G401.6 (cell line): ENCODE measurements around the gene PNMA6F.
"Not testable (repeated sequence)": the region's sequence is repeated elsewhere in the genome, so short reads cannot be mapped to it uniquely, and the experiment has no call there.

Source experiments
- FAIRE-seq: peaks from 2 replicates; lab custom pipeline; 2012; peaks lifted over from hg19 to GRCh38; lab: Jason Lieb, UNC

PNMA6F gene

GRCh38 chrX:153302796-153303195 is 18.8 kb downstream of the PNMA6F start:
- no peak for FAIRE-seq

DNA sequence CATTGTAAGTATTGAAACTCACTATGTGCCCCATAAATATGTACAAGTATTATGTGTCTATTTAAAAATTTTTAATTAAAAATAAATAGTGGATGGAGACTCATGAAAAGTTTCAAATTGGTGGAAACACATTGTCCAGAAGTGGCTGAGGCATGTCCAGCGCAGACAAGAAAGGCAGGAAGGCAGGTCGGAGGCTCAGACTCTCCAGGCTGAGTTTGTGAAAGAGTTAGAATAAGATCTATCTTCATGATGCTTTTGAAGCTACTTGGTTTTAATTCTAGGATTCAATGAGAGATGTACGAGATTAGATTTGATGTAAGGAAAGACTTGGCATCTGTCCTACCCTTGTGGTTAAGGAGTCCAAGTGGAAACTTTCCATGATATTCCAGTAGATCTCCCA is 19.8 kb downstream of the PNMA6F start:
- no peak for FAIRE-seq

- no peak for FAIRE-seq
Measured at GRCh38 chrX:153299855-153300254, 21.7 kb downstream of the PNMA6F start.

GRCh38 chrX:153297376-153297775 is 24.2 kb downstream of the PNMA6F start:
- no peak for FAIRE-seq

DNA sequence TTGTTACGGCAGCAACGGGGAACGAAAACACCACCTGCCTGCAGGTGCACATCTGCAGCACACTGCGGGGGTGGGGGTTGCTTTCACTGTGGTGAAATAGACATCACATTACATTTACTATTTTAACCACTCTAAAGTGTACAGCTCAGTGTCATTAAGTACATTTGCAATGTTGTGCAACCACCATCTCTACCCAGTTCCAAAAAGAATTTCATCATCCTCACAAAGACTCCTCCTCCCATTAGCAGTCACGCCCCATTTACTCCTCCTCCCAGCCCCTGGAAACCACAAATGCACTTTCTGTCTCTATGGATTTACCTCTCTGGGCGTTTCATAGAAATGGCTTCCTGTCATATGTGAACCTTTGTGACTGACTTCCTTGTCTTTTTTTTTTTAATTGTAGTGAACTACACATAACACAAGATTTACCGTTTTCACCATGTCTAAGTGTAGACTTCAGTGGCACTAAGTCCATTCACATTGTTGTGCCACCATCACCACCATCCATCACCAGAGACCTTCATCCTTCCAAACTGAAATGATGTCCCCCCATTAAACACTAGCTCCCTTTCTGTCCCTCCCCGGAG is 28.0 kb downstream of the PNMA6F start:
- FAIRE-seq, result not testable (repeated sequence)

DNA sequence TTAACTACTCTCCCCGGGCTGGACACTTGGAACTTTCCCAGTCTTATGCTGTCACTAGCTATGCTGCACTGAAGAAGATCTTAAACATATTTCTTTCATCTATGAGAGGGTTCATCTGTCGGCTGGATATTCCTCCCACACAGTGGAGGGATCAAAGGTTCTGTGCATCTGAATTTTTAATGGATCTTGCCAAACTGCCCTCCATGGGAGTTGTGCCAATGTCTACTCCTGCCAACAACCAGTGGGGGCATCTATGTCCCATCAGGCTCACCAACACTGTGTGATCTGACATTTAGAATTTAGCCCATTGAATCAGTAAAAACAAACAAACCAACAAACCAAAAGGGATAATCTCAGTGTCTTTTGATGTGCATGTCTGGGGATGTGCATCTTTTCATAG is 32.8 kb downstream of the PNMA6F start:
- FAIRE-seq, result not testable (repeated sequence)

DNA sequence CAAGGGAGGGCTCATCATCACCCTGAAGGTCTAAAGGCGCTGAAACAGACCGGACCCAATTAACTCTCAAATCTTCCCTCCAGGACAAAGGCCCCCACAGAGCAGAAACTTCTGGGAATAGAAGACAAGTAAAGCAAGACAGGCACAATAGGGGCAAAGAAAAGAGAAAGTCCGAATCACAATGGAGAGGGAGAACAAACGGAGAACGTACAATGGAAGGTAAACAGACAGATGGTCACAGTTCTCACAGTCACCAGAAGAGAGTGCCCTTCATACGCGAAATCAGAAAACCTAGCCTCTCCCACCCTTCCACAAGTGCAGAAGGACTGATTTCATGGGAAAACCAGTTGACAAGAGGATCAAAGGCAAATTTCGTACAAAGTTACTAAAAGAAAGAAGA is 35.9 kb downstream of the PNMA6F start:
- FAIRE-seq, result not testable (repeated sequence)

DNA sequence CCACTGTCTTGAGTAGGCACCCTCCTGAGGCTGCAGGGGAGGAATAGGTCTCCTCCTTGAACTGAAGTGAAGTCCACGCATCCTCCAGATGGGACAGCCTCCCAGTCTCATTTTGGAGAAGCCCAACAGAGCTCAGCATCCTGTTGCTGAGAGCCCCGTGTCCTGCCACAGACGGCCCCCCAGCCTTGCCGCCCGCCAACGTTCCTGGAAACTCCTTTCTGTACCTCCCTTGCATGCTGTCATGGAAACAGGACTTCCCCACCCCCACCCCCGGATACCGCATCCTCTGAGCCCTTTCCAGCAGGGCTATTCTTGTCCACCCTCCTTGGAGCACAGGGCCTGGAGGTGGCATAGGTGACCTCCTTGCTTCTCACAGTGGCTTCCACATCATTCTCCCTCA is 37.6 kb downstream of the PNMA6F start:
- not testable (repeated sequence) for FAIRE-seq

DNA sequence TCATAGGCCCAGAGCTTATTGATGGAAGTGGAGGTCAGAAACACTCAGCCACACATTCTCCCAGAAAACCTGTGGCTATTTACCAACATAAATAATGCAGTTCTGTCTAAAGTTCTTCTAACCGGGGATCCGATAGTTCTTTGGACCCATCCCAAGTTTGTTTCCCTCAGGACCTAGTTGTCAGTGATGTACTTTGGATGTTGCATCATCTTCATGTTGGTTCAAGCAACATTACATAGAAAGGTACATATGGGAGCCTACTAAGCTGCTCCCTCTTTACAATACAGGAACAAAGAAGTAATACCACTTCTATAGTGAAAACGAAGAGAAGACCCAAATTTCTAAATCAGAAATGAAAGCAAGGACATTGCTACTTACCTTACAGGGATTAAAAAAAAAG is 39.8 kb downstream of the PNMA6F start:
- not testable (repeated sequence) for FAIRE-seq

DNA sequence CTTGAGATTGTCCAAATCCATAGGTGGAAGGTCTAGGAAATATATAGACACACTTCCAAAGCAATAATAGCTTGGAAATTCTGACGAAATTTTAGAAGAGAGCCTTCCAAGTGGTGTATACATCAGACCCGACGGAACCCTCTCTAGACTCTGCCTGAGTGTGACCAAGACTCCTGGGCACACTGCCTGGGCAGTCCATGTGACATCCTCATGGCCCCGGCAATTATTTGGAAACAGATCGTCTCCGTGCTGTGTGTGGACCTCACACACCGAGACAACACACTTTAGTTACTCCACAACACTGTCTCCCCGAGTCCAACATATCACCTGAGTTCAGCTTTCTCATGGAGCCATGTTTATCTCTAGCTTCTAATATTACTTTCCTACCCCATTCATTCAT is 42.3 kb downstream of the PNMA6F start:
- not testable (repeated sequence) for FAIRE-seq

- FAIRE-seq, result not testable (repeated sequence)
Measured at GRCh38 chrX:153276049-153276448, 45.5 kb downstream of the PNMA6F start.

- FAIRE-seq, result not testable (repeated sequence)
Measured at GRCh38 chrX:153275418-153275817, 46.1 kb downstream of the PNMA6F start.

- not testable (repeated sequence) for FAIRE-seq
Measured at GRCh38 chrX:153272584-153272983, 49.0 kb downstream of the PNMA6F start.

DNA sequence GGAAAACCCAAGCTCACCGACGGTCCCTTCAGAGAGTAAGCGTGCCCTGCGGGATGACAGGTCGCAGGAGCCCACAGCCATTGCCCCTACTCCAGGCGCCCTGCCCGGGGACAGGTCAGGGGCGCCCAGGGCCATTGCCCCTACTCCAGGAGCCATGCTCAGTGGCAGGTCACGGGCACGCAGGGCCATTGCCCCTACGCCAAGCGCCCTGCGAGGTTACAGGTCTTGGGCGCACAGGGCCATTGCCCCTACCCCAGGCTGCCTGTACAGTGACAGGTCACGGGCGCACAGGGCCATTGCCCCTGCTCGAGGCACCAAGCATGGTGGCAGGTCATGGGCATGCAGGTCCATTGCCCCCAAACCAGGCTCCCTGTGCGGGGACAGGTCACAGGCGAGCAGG is 49.5 kb downstream of the PNMA6F start:
- FAIRE-seq, result not testable (repeated sequence)
